ENCODE measurements around the gene FAM227A. TPM values are rescaled to one million over a fixed set of nuclear protein-coding genes. Genes with fewer than 3 reads are reported as not detected.

FAM227A gene
- total and polyA plus RNA-seq, 2 of the 13 experiments (the other 11 are each of a cell fraction or from before 2014, with no cell fraction given) = 1.0 to 1.5 TPM

DNA sequence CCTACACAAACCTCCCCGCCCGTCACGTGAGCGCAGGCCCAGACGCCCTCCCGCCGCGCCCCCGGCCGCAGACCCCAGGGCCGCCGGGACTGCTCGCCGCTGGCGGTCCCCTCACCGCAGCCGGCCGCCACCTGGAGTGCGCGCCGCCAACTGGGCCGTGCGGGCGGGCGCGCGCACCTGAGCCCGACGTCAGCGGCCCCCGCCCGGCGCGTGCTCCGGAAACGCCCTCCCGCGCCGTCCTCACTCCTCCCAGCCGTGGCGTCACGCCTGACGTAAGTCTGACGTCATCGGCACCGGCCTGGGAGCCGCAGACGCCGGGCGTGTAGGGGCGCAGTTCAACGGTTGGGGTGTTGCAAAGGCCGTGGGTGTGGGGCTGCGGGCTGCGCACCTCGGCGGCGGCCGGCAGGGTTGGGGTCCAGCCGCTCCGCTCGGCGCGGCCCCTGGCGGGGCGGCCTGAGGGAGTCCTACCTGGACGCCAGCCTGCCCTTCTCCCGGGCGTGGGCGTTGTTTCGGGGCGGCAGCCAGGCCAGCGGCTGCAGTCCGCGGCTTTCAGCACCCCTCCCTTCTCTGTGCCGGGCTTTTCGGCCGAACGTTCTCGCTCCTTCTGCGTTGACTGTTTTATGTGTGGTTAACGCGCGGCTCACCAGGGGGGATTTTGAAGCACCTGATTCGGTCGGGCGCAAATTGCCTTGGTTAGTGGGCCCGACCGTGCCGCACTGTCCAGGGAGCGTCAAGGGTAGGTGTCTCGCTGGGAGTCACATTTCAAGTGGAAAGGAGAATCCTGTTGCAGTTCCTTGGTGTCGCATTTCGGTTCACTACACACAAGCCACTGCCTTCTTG is 44.8 kb upstream of the FAM227A start, which contains the start of gene JOSD1 (continued):
- TF ChIP-seq, protein P1, sequence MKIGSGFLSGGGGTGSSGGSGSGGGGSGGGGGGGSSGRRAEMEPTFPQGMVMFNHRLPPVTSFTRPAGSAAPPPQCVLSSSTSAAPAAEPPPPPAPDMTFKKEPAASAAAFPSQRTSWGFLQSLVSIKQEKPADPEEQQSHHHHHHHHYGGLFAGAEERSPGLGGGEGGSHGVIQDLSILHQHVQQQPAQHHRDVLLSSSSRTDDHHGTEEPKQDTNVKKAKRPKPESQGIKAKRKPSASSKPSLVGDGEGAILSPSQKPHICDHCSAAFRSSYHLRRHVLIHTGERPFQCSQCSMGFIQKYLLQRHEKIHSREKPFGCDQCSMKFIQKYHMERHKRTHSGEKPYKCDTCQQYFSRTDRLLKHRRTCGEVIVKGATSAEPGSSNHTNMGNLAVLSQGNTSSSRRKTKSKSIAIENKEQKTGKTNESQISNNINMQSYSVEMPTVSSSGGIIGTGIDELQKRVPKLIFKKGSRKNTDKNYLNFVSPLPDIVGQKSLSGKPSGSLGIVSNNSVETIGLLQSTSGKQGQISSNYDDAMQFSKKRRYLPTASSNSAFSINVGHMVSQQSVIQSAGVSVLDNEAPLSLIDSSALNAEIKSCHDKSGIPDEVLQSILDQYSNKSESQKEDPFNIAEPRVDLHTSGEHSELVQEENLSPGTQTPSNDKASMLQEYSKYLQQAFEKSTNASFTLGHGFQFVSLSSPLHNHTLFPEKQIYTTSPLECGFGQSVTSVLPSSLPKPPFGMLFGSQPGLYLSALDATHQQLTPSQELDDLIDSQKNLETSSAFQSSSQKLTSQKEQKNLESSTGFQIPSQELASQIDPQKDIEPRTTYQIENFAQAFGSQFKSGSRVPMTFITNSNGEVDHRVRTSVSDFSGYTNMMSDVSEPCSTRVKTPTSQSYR (CRISPR knock-in tag; IDR thresholded peaks at IDR 0.05; ENCODE audit: borderline replicate concordance) = 0 out of 2 replicates have a peak, but pooled peaks have one; percentile 58
- TF ChIP-seq THAP11 (CRISPR knock-in tag; IDR thresholded peaks at IDR 0.05) (peak; percentile 76), SOX6 (IDR thresholded peaks at IDR 0.05) (no peak), SOX6 (CRISPR knock-in tag; IDR thresholded peaks at IDR 0.05) (0 out of 2 replicates have a peak, but pooled peaks have one; percentile 10), ZNF549 (CRISPR knock-in tag; IDR thresholded peaks at IDR 0.05) (no peak), SALL2 (CRISPR knock-in tag; IDR thresholded peaks at IDR 0.05) (peak; percentile 70), ZFP90 (CRISPR knock-in tag; IDR thresholded peaks at IDR 0.05; ENCODE audit: borderline replicate concordance) (peak; percentile 4; the same call in 1 of the 2 replicates), MTA3 (CRISPR knock-in tag; IDR thresholded peaks at IDR 0.05) (no peak), ZBTB20 (CRISPR knock-in tag; IDR thresholded peaks at IDR 0.05; ENCODE audit: borderline replicate concordance, low read depth) (no peak)
- TF ChIP-seq, protein P2, sequence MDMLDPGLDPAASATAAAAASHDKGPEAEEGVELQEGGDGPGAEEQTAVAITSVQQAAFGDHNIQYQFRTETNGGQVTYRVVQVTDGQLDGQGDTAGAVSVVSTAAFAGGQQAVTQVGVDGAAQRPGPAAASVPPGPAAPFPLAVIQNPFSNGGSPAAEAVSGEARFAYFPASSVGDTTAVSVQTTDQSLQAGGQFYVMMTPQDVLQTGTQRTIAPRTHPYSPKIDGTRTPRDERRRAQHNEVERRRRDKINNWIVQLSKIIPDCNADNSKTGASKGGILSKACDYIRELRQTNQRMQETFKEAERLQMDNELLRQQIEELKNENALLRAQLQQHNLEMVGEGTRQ (IDR thresholded peaks at IDR 0.05; ENCODE audit: low read depth, low read length) = no peak
- TF ChIP-seq, protein P2 (CRISPR knock-in tag; IDR thresholded peaks at IDR 0.05; ENCODE audit: borderline replicate concordance) = no peak
- TF ChIP-seq, protein P3, sequence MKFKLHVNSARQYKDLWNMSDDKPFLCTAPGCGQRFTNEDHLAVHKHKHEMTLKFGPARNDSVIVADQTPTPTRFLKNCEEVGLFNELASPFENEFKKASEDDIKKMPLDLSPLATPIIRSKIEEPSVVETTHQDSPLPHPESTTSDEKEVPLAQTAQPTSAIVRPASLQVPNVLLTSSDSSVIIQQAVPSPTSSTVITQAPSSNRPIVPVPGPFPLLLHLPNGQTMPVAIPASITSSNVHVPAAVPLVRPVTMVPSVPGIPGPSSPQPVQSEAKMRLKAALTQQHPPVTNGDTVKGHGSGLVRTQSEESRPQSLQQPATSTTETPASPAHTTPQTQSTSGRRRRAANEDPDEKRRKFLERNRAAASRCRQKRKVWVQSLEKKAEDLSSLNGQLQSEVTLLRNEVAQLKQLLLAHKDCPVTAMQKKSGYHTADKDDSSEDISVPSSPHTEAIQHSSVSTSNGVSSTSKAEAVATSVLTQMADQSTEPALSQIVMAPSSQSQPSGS (CRISPR knock-in tag; IDR thresholded peaks at IDR 0.05) = peak; percentile 98
- TF ChIP-seq, protein P4, sequence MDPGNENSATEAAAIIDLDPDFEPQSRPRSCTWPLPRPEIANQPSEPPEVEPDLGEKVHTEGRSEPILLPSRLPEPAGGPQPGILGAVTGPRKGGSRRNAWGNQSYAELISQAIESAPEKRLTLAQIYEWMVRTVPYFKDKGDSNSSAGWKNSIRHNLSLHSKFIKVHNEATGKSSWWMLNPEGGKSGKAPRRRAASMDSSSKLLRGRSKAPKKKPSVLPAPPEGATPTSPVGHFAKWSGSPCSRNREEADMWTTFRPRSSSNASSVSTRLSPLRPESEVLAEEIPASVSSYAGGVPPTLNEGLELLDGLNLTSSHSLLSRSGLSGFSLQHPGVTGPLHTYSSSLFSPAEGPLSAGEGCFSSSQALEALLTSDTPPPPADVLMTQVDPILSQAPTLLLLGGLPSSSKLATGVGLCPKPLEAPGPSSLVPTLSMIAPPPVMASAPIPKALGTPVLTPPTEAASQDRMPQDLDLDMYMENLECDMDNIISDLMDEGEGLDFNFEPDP (CRISPR knock-in tag; conservative IDR thresholded peaks at IDR 0.05) = no peak
- TF ChIP-seq, protein P5, sequence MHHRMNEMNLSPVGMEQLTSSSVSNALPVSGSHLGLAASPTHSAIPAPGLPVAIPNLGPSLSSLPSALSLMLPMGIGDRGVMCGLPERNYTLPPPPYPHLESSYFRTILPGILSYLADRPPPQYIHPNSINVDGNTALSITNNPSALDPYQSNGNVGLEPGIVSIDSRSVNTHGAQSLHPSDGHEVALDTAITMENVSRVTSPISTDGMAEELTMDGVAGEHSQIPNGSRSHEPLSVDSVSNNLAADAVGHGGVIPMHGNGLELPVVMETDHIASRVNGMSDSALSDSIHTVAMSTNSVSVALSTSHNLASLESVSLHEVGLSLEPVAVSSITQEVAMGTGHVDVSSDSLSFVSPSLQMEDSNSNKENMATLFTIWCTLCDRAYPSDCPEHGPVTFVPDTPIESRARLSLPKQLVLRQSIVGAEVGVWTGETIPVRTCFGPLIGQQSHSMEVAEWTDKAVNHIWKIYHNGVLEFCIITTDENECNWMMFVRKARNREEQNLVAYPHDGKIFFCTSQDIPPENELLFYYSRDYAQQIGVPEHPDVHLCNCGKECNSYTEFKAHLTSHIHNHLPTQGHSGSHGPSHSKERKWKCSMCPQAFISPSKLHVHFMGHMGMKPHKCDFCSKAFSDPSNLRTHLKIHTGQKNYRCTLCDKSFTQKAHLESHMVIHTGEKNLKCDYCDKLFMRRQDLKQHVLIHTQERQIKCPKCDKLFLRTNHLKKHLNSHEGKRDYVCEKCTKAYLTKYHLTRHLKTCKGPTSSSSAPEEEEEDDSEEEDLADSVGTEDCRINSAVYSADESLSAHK (CRISPR knock-in tag; IDR thresholded peaks at IDR 0.05; ENCODE audit: borderline replicate concordance) = no peak

Data from HepG2 (cell line).